ENCODE data around the gene ICAM4. TPM values are rescaled to one million over a fixed set of nuclear protein-coding genes. Genes with fewer than 3 reads are reported as not detected.

ICAM4 gene
- polyA plus RNA-seq, 1 of the 3 experiments (the other 2 are of a cell fraction) = 0.05 TPM

- Histone ChIP-seq H3K27me3 (ENCODE audit: insufficient read depth) (no peaks in the 10 kb centered on the region), H3F3A (replicated peaks; ENCODE audit: insufficient read depth) (peaks cover 6% of the 10 kb centered on the region), H3K9me3 (no peaks in the 10 kb centered on the region), H3K4me2 (no peak overlapping the region), H3K4me3 (ENCODE audit: low read depth in 2 of 2, low read length in 1 of 2) (no peak overlapping the region), H3K27ac (ENCODE audit: low read depth in 2 of 2, low read length in 1 of 2) (no peak overlapping the region), H3K36me3 (replicated peaks in 1 of 2; ENCODE audit: control insufficient read depth in 1 of 2, insufficient read depth in 2 of 2, low read length in 1 of 2) (peaks cover 0 to 38% of the 10 kb centered on the region in 2 experiments), H3K4me1 (ENCODE audit: control insufficient read depth in 1 of 2, insufficient read depth in 2 of 2, low read depth in 1 of 2, low read length in 1 of 2) (peaks cover 0 to 17% of the 10 kb centered on the region in 2 experiments; a peak in 1 of 4 replicates), H3K9me2 (no peaks in the 10 kb centered on the region), H3K79me2 (ENCODE audit: insufficient read depth) (peaks cover 12% of the 10 kb centered on the region; the same call in 1 of the 2 replicates), H4K20me1 (ENCODE audit: insufficient read depth) (no peaks in the 10 kb centered on the region), H2AFZ (ENCODE audit: low read depth) (no peak overlapping the region), H3K9ac (no peak overlapping the region)
- no peak for DNase-seq
- CTCF ChIA-PET = interaction anchor here (1.2 kb wide), 1 partner anchor 29 kb away, joined by 3 read pairs; the partner anchor contains the start of gene ICAM5
- POLR2A ChIA-PET = no interaction called here
- 92% methylated on average over 10 of the region's 13 CpGs for WGBS (ENCODE audit: low lambda C conversion rate)
- TF ChIP-seq EZH2phosphoT487 (IDR thresholded peaks at IDR 0.05; ENCODE audit: borderline replicate concordance, low read depth) = no peak
- no peak for TF ChIP-seq TAF1 (IDR thresholded peaks at IDR 0.05; ENCODE audit: borderline replicate concordance, low read depth, low read length)
- TF ChIP-seq ZBTB33 (IDR thresholded peaks at IDR 0.05; ENCODE audit: borderline replicate concordance, low read depth) = no peak
- TF ChIP-seq SMC3 (IDR thresholded peaks at IDR 0.05; ENCODE audit: low read depth, low read length) = no peak
- TF ChIP-seq NRF1 (IDR thresholded peaks at IDR 0.05; ENCODE audit: low read depth, low read length) = no peak
- TF ChIP-seq RCOR1 (IDR thresholded peaks at IDR 0.05; ENCODE audit: low read length) = no peak
- no peak for TF ChIP-seq USF2 (IDR thresholded peaks at IDR 0.05; ENCODE audit: borderline replicate concordance, low read depth, low read length)
- no peak for TF ChIP-seq FOSL2 (IDR thresholded peaks at IDR 0.05; ENCODE audit: borderline replicate concordance, low read depth)
- no peak for TF ChIP-seq REST (IDR thresholded peaks at IDR 0.05; ENCODE audit: low read depth, low read length)
- TF ChIP-seq MXI1 (IDR thresholded peaks at IDR 0.05; ENCODE audit: low read depth, low read length) = no peak
- TF ChIP-seq FOXM1 (IDR thresholded peaks at IDR 0.05; ENCODE audit: low read depth) = no peak
- TF ChIP-seq USF1 (IDR thresholded peaks at IDR 0.05; ENCODE audit: borderline replicate concordance, low read depth) = no peak
- TF ChIP-seq FOXJ3 (CRISPR knock-in tag; IDR thresholded peaks at IDR 0.05) = no peak
- TF ChIP-seq IRF3 (IDR thresholded peaks at IDR 0.05; ENCODE audit: low read depth, low read length) = no peak
- no peak for TF ChIP-seq TCF12 (IDR thresholded peaks at IDR 0.05)
- TF ChIP-seq JUND (IDR thresholded peaks at IDR 0.05) = no peak
- TF ChIP-seq CTCF (IDR thresholded peaks at IDR 0.05) = no peak
- no peak for TF ChIP-seq GATA2 (CRISPR knock-in tag; IDR thresholded peaks at IDR 0.05)
- TF ChIP-seq SIN3A (IDR thresholded peaks at IDR 0.05; ENCODE audit: borderline replicate concordance, low read depth, low read length) = no peak
Measured at GRCh38 chr19:10318807-10319682, 32.3 kb downstream of the ICAM4 start.
